ENCODE data around the gene PTPRN2.

- no peak for TF ChIP-seq CTCF (conservative IDR thresholded peaks at IDR 0.05)
- TF ChIP-seq EZH2 (IDR thresholded peaks at IDR 0.05; ENCODE audit: low read depth) = no peak
These were observed 710.1 kb downstream of the PTPRN2 start for GRCh38 chr7:157877298-157878090.

Measured in PC-9 (cell line).